ENCODE measurements around the gene DUSP1. TPM values are rescaled to one million over a fixed set of nuclear protein-coding genes. Genes with fewer than 3 reads are reported as not detected.
"Not testable (repeated sequence)": the region's sequence is repeated elsewhere in the genome, so short reads cannot be mapped to it uniquely, and the experiment has no call there.

The DUSP1 gene, protein sequence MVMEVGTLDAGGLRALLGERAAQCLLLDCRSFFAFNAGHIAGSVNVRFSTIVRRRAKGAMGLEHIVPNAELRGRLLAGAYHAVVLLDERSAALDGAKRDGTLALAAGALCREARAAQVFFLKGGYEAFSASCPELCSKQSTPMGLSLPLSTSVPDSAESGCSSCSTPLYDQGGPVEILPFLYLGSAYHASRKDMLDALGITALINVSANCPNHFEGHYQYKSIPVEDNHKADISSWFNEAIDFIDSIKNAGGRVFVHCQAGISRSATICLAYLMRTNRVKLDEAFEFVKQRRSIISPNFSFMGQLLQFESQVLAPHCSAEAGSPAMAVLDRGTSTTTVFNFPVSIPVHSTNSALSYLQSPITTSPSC
- 21.2 and 21.9 TPM in 2 replicates for total RNA-seq (2014; rRNA removed; shearing (Covaris generic))
- 53.2 and 57.1 TPM in 2 replicates for polyA plus RNA-seq (2015; cell fraction: cytosol; rRNA removed)
- polyA plus RNA-seq (2015; cell fraction: nucleus; rRNA removed) = 87.7 and 91.2 TPM in 2 replicates

DNA sequence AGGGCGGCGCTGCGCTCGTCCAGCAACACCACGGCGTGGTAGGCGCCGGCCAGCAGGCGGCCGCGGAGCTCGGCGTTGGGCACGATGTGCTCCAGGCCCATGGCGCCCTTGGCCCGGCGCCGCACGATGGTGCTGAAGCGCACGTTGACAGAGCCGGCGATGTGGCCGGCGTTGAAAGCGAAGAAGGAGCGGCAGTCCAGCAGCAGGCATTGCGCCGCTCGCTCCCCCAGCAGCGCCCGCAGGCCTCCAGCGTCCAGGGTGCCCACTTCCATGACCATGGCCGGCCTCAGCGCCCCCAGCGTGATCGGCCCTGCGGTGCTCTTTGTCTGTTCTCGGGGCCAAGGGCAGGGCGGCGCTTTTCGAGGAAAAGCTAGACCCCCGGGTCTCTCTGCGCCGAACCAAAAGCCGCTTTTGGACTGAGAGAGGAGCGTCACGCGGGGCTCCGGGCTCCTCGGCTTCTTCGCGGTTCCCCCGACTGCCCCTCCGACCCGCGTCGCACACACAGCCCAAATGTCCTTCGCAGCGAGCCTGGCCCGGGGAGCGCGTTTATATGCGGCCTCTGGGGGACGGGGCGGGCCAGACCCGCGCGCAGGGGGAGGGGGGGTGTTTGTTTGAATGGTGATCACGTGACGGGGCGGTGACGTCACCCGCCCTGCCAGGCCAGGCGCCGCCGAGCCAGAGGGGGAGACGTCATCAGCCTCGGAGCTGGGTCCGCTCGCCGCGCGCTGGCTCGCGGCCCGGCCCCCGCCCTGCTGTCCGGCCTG is at the start of gene DUSP1:
DUSP1 (minus strand) TSS at position 521 of the 764 bp plus-strand sequence; CDS start at position 278, 243 bp downstream.
- peak; percentile 87 for DNase-seq (ENCODE audit: low read depth)

DNA sequence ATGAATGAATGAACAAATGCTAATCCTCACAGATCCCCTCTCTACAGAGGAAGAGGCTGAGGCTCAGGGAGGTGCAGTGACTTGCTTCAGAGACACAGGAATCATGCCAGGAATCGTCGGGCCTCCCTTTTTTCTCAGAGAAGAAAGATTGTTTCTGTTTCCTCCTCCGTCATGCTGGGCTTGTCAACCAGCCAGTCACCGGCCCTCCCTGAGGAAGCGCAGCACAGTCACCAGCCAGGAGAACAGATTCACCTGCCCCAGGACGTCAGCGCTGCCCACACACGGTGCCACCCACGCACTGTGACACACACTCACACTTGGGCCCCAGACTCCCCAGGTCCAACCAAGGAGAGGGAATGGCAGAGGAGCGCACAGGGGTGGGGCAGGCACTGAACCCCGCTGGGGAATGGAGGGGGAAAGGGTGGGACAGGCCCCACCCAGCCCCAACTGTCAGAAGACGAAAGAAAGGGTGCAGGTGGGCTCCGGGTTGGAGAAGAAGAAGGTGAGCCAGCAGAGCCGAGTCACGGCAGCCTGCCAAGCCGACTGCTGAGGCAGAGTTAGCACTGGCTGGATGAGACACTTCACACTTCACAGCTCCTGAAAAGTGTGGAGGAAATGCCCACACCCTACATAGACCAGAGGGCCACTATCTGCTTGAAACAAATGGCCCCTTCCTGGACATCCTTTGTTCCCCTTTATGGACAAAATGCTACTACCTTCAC is 49.2 kb upstream of the DUSP1 start:
- no peak for DNase-seq (ENCODE audit: low read depth)

DNA sequence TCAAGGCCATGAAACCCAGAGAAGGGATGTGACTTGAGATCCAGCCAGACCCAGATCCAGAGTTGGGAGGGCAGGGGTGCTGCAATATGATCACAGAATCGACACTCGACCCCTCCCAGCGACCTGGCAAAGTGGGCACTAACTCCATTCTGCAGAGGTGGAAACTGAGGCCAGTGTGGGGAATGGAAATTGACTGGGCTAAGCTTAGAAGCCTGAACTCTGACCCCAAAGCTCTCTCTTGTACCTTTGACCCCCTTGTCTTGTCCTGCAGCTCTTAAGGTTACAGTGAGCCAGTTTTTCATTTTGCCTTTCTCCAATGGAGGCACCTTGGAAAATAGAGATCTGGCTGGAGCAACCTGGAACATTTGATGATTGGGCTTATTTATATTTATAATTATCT is 48.6 kb upstream of the DUSP1 start:
- DNase-seq (ENCODE audit: low read depth) = no peak

DNA sequence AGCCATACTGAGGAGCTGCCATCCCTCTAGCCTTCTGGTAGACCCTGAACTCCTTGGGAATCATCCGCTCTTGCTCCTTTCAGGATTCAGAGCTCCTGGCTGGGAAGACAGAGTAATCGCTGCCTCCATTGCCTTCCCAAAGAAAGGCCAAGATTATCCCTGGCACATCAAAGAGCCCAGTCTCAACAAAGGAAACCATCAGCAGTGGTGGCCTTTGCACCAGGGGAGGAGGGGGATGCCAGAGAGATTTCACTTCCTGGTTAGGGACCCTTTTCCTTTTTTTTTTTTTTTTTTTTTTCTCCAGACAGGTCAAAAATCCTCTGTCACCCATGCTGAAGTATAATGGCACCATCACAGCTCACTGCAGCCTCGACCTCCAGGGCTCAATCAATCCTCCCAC is 47.1 kb upstream of the DUSP1 start:
- DNase-seq (ENCODE audit: low read depth) = no peak

DNA sequence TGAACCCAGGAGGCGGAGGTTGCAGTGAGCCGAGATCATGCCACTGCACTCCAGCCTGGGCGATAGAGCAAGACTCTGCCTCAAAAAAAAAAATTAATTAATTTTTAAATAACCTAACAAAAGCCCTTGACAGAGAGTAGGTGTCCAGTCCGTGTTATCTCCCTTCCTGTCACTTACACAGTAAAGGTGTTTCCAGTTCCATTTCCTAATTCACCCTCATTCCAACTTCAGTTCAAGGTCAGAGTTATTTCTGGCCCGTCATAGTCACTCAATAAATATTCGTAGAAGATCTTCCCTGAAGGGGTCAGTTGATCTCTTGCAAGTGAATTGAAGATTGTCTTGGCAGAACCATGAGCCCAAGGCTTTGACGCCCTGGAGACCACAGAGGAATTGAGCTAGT is 46.7 kb upstream of the DUSP1 start:
- DNase-seq (ENCODE audit: low read depth) = no peak

DNA sequence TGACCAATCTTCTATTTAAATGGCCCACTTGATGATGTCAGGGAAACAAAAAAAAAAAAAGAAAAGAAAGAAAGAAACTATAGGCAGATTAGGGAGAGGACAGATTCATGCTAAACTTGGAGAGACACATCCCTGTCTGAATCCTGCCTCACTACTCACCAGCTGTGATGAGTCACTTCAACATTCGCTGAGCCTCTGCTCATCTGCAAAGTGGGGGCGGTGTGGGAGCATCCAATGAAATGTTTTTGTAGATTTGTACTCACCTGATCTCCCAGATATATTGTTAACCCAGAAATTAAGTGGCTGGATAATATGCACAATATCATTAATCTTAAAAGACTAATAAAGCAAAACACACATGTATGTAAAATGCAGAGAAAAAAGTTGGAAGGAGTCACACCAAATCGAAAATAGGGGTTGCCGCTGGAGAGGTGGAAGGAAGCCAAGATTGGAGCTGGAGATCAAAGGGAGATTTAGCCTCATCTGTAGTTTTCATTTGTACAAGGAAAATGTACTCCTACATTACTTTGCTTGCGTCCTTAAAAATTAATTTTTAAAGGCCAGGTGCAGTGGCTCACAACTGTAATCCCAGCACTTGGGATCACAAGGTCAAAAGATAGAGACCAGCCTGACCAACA is 46.0 kb upstream of the DUSP1 start:
- DNase-seq (ENCODE audit: low read depth) = peak; percentile 77

DNA sequence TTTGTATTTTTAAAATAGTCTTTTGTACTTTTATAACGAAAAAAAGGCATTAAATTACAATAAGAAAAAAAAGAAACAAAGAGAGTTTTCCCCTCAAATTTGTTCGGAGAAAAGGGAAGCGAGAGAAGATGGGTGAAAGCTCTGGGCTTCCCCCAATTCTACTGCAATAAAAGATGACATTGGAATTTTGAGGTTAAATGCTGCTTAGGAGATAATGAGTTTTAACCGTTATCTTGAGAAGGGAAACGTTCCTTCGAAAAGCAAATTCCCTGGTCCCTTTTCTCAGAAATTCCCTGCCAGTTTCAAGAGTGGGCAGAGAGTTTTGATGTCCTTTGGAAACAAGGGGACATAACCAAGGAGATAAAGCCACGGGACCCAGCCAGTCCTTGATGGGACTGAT is 44.6 kb upstream of the DUSP1 start:
- DNase-seq (ENCODE audit: low read depth) = no peak

DNA sequence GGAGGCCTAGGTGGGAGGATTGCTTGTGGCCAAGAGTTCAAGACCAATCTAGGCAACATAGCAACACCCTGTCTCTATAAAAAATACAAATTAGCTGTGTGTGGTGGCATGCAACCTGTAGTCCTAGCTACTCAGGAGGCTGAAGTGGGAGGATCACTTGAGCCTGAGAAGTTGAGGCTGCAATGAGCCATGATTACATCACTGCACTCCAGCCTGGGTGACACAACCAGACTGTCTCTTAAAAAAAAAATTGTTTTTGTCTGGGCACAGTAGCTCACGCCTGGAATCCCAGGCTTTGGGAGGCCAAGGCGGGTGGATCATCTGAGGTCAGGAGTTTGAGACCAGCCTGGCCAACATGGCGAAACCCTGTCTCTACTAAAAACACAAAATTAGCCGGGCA is 40.0 kb upstream of the DUSP1 start:
- DNase-seq (ENCODE audit: low read depth) = not testable (repeated sequence)

DNA sequence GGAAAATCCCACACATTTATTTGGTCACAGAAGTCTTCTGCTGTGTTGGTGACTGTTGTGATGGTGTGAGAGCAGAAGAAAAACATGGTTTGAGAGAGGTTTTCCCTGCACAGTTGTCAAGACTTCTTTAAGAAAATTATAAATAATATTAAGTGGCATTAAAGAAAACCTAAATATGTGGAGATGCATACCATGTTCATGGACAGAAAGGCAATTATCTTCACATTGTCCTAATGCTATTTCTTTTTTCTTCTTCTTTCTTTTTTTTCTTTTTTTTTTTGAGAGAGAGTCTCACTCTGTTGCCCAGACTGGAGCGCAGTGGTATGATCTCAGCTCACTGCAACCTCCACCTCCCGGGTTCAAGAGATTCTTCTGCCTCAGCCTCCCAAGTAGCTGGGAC is 38.8 kb upstream of the DUSP1 start:
- no peak for DNase-seq (ENCODE audit: low read depth)

DNA sequence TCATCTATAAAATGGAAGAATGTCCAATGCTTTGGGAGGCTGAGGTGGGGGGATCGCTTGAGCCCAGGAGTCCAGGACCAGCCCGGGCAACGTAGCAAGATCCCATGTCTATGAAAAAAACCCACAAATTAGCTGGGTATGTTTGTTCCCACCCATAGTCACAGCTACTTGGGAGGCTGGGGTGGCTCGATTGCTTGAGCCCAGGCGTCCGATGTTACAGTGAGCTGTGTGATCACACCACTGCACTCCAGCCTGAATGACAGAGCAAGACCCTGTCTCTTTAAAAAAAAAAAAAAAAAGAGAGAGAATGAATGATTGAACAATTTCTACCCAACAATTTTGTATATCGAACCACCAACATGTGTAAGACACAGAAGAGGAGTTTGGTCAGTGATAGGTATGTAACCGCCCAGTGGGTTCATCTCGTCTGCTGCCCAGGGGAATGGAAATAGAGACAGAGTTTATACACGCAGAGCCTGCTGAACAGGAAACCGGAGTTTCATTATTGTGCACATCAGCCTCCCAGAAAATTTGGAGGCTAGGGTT is 36.8 kb upstream of the DUSP1 start:
- no peak for DNase-seq (ENCODE audit: low read depth)

DNA sequence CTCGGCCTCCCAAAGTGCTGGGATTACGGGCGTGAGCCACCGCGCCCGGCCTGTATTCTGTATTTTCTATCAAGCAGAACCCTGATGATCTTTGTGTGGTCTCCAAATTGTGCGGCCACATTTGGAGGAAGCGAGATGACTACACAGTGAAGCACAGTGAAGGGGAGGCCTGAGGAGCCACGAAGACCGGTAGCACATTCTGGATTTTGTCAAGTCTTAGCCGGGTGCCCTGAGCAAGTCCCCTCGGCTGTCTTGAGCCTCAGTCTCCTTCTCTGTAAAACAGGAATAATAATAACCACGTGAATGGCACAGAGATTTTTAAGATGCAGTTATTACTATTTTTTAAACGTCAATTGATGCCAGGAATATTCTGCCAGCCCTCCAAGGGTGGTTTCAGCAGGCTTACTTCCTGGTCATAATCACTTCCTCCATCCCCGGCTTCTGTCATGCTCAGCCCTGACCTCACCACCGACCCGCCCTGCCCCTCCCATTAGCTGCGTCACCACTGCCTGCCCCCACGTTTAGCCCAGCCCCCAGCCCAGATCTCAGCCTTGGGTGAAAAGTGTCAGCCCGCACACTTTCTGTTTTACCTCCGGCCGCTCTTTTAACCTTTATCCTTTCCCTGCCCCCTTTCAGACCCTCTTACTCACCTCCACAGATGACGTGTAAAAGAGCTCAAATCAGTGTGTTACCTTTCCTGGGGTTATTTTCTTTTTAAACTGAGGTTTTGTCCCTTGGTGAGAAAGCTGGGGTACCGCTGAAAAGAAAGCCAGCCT is 36.1 kb upstream of the DUSP1 start:
- DNase-seq (ENCODE audit: low read depth) = peak; percentile 86

DNA sequence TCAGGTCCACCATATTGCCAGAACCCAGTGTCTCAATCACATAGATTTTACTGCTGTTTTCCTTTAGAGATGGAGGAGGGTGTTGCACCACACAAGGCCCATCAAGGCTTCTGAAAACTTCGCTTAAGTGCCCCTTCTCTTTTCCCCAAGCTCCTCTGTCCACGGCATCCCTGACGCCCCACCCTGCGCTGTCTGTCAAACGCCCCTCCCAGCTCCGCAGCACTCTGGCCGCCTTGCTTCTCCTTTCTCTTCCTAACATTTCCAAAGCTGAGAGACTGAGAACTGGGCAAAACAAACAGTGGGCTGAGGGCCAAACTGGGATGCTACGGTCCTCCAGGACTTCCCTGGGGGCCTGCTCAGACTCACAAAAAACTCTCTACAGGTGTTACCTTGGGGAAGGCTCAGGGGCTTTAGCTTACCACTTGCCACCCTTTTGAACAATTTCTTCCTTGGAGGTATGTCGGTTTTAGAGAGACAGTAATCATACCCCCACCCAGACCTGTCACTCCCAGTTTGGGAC is 34.8 kb upstream of the DUSP1 start:
- DNase-seq (ENCODE audit: low read depth) = no peak

DNA sequence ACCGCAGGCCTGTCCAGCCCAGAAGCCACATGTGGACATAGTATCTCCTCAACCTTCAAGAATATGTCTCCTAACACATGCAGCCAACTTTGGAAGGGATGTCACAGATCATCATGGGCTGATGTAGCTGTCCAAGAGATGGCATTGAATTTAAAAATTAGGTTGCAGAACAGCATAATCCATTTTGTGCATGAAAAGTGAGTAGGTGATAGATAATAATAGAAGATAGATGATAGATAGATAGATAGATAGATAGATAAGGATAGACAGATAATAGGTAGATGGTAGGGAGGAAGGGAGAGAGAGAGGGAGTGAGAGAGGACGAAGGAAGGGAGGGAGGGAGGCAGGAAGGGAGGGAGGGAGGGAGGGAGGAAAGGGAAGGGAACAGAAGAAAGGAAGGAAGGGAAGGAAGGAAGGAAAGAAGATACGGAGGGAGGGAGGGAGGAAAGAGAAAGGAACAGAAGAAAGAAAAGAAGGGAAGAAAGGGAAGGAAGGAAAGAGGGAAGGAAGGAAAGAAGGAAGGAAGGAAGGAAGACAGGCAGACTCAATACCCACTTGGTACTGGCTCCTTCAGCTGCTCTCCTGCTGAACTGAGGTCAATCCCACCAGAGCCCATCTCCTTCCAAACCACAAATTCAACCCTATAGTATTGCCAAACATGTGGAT is 34.2 kb upstream of the DUSP1 start:
- DNase-seq (ENCODE audit: low read depth) = no peak

DNA sequence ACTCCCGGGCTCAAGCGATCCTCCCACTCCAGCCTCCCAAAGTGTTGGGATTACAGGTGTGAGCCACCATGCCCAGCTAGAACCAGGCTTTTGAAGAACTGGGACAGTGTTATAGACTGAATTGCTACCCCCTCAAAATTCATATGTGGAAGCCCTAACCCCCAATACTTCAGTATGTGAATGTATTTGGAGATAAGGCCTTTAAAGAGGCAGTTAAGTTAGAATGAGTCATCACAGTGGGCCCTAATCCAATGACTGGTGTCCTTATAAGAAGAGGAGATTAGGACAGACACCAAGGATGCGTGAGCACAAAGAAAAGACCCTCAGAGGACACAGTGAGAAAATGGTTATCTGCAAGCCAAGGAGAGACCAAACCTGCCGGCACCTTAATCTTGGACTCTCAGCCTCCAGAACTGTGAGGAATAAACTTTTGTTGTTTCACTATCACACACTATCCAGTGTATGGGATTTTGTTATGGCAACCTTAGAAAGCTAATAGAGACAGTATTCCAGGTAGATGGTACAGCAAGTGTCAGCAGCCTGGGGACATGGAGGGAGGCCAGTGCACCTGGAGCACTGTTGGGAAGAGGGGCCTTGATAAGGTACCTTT is 31.7 kb upstream of the DUSP1 start:
- DNase-seq (ENCODE audit: low read depth) = peak; percentile 49

DNA sequence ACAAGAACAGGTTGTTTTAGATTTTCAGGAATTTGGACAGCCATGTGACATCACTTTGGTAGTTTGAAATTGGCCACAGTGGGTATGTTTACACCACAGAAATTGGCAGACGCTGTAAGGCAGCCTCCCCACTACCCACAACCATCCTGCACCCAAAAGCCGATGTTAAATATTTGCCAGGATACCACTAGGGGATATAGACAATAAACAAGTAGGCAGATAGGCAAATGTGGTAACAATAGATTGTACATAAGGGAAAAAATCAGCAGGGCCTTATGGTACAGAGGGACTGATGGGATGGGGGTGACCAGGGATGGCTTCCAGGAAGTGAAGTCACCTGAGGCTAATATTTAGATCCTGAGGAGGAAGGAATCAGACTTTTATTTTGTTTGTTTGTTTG is 31.1 kb upstream of the DUSP1 start:
- no peak for DNase-seq (ENCODE audit: low read depth)

DNA sequence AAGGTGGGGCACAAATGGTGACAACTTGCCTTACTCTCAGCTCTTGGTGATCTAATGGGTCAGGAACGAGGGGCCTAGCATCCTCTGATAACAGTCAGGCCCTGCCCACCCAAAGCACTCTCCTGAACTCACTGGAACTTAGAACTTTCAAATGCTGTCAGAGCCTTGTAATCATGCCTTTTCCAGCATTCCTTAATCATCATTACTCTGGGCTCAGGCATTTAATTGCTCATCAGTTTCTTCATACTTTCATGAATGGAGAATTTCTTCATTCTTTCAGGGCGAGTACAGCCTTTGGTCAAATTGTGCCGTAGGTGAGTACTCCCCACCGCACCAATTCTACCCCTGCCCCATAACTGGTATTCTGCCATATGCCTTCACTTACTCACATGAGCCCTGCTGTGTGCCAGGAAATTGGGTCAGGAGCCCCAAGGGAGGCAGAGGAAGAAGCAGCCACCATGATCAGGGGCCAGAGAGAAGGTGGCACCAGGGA is 30.2 kb upstream of the DUSP1 start:
- DNase-seq (ENCODE audit: low read depth) = peak; percentile 80

DNA sequence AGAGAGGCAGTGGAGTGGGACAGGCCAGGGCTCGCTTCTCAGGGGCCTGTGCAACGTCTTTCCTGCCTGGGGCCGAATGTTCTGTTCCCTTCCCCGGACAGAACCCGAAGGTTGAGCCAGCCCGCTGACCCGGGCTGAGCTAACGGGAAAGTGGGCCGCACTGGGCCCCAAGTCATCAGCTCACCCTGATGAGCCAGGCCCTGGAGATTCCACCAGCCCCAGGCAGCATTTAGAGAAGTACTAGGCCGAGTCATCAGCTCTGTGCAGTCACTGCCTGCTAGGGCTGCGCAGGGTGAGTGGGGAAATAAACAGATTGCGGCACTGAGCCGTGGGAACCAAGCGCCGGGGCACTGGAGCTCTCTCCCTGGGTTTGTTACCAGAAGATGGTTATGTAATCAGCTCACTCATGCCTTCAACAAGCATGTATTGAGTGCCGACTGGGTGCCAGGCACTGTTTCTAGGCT is 29.1 kb upstream of the DUSP1 start:
- DNase-seq (ENCODE audit: low read depth) = peak; percentile 65

DNA sequence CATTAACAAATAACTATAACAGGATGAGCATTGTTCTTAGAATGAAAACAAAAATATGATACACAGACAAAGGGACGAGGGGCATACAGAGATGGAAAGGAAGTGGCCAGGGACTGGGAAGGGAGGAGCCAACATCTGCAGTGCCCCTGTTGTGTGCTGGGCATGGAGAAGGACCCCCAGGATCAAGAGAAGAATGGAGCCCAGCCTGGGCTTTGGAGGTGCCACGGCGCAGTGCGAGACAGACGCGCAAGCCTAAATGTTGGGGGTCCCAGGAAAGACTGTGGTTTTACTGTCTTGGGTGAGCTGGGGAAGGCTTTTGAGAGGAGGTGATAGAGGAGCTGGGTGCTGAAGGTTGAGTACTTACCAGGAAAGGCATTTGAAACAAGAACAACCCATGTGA is 28.4 kb upstream of the DUSP1 start:
- DNase-seq (ENCODE audit: low read depth) = no peak
